SK-N-SH (cell line): ENCODE measurements around the gene COL3A1. TPM values are rescaled to one million over a fixed set of nuclear protein-coding genes. Genes with fewer than 3 reads are reported as not detected.

Source experiments
- CTCF ChIA-PET: fragments of 300-600, 350-600 bp; formaldehyde crosslinking; extraction: SDS; loops from one replicate; lab custom pipeline; 2021; lab: Yijun Ruan, JAX
- POLR2A ChIA-PET: fragments of 350-600 bp; sonication (Branson Sonifier 250); formaldehyde crosslinking; extraction: SDS; loops from one replicate; lab custom pipeline; 2020; ENCODE audit warnings: antibody characterized with exemption, inconsistent platforms; lab: Yijun Ruan, JAX
- DNase-seq: peaks from one replicate; pipeline ENCODE4 v3.0.0; 2012
- H2AFZ ChIP-seq: fragments of 200-600 bp; sonication (generic); 2 replicates; pipeline ENCODE4 v1.8.1; 2016; ENCODE audit warnings: antibody characterized with exemption, mild to moderate bottlenecking, low read depth
- H3F3A ChIP-seq: fragments of 200-600 bp; sonication (generic); replicated peaks from 2 replicates; pipeline ENCODE3; 2016; ENCODE audit warnings: antibody characterized with exemption, mild to moderate bottlenecking; ENCODE audit not compliant: insufficient read depth
- H3K27ac ChIP-seq, 2 experiments: fragments of 200-500 bp in 1 of 2; fragments of 200-600 bp in 1 of 2; sonication (Bioruptor generic) in 1 of 2; sonication (generic), shearing (Covaris generic) in 1 of 2; 2 replicates each; pipeline versions ENCODE4 v1.5.1 to v1.6.1; 2014 to 2016; ENCODE audit warnings: low read depth in 2 of 2, inconsistent platforms in 1 of 2, low read length in 1 of 2, mild to moderate bottlenecking in 1 of 2, mixed read lengths in 1 of 2
- H3K27me3 ChIP-seq: fragments of 200-600 bp; sonication (generic), shearing (Covaris generic); 2 replicates; pipeline ENCODE4 v1.6.1; 2016; ENCODE audit warnings: mixed run types; ENCODE audit not compliant: insufficient read depth
- H3K36me3 ChIP-seq, 2 experiments: fragments of 200-500 bp in 1 of 2; fragments of 200-600 bp in 1 of 2; sonication (Bioruptor generic) in 1 of 2; sonication (generic) in 1 of 2; replicated peaks in 1 of 2; 2 replicates each; pipeline versions ENCODE3 to v1.5.1; 2014 to 2016; ENCODE audit warnings: low read length in 1 of 2, mild to moderate bottlenecking in 1 of 2; ENCODE audit not compliant: insufficient read depth in 2 of 2, control insufficient read depth in 1 of 2
- H3K4me1 ChIP-seq, 2 experiments: fragments of 200-500 bp in 1 of 2; fragments of 200-600 bp in 1 of 2; sonication (Bioruptor generic) in 1 of 2; sonication (generic), shearing (Covaris generic) in 1 of 2; 2 replicates each; pipeline versions ENCODE4 v1.5.1 to v1.6.1; 2014 to 2016; ENCODE audit warnings: low read depth in 1 of 2, low read length in 1 of 2, mixed run types in 1 of 2; ENCODE audit not compliant: insufficient read depth in 2 of 2, control insufficient read depth in 1 of 2
- H3K4me2 ChIP-seq: fragments of 200-600 bp; sonication (generic), shearing (Covaris generic); 2 replicates; pipeline ENCODE4 v1.6.1; 2017; ENCODE audit warnings: mixed run types
- H3K4me3 ChIP-seq, 2 experiments: fragments of 200-500 bp in 1 of 2; fragments of 200-600 bp in 1 of 2; sonication (Bioruptor generic) in 1 of 2; sonication (generic), shearing (Covaris generic) in 1 of 2; 2 replicates each; pipeline versions ENCODE4 v1.5.1 to v1.8.1; 2014 to 2016; ENCODE audit warnings: low read depth in 2 of 2, inconsistent platforms in 1 of 2, low read length in 1 of 2, mild to moderate bottlenecking in 1 of 2, mixed read lengths in 1 of 2, moderate library complexity in 1 of 2
- H3K79me2 ChIP-seq: fragments of 200-600 bp; sonication (generic); 2 replicates; pipeline ENCODE4 v1.8.1; 2017; ENCODE audit warnings: mild to moderate bottlenecking; ENCODE audit not compliant: insufficient read depth
- H3K9ac ChIP-seq: fragments of 200-600 bp; sonication (generic); 2 replicates; pipeline ENCODE4 v1.6.1; 2017; ENCODE audit warnings: mixed run types
- H3K9me2 ChIP-seq: fragments of 200-600 bp; sonication (generic); 2 replicates; pipeline ENCODE4 v1.6.1; 2017; ENCODE audit warnings: mixed run types
- H3K9me3 ChIP-seq: fragments of 200-600 bp; sonication (generic); 2 replicates; pipeline ENCODE4 v1.6.1; 2017; ENCODE audit warnings: mixed run types, mild to moderate bottlenecking, moderate library complexity
- H4K20me1 ChIP-seq: fragments of 200-600 bp; sonication (generic); 2 replicates; pipeline ENCODE4 v1.6.1; 2017; ENCODE audit warnings: mild to moderate bottlenecking, mixed run types; ENCODE audit not compliant: insufficient read depth
- CHD2 ChIP-seq: fragments of 150-350 bp; IDR thresholded peaks from 2 replicates; pipeline ENCODE4 v1.6.1; 2018; ENCODE audit warnings: low read length; ENCODE audit not compliant: partially characterized antibody
- ELF1 ChIP-seq: IDR thresholded peaks from 2 replicates; pipeline ENCODE4 v1.4.0; 2012
- EP300 ChIP-seq, 2 experiments: IDR thresholded peaks; 2 replicates each; pipeline versions ENCODE4 v1.4.0 to v1.6.1; 2012; ENCODE audit warnings: borderline replicate concordance in 1 of 2, low read depth in 1 of 2, low read length in 1 of 2
- FOXJ3 ChIP-seq: sonication (generic); formaldehyde crosslinking; IDR thresholded peaks from 2 replicates; pipeline ENCODE4 v1.5.1; 2020; ENCODE audit warnings: mild to moderate bottlenecking, missing genetic modification reagents
- FOXM1 ChIP-seq: IDR thresholded peaks from 2 replicates; pipeline ENCODE4 v1.4.0; 2012; ENCODE audit warnings: low read depth, mild to moderate bottlenecking
- GATA2 ChIP-seq: sonication (generic); formaldehyde crosslinking; IDR thresholded peaks from 2 replicates; pipeline ENCODE4 v1.5.0; 2020; ENCODE audit warnings: mild to moderate bottlenecking, missing genetic modification reagents
- MEF2A ChIP-seq: IDR thresholded peaks from 2 replicates; pipeline ENCODE4 v1.4.0; 2012; ENCODE audit warnings: low read depth, borderline replicate concordance
- NFIC ChIP-seq: IDR thresholded peaks from 2 replicates; pipeline ENCODE4 v1.4.0; 2012; ENCODE audit warnings: borderline replicate concordance
- NRF1 ChIP-seq: IDR thresholded peaks from 2 replicates; pipeline ENCODE4 v1.6.1; 2012; ENCODE audit warnings: low read depth, mild to moderate bottlenecking, low read length
- POLR2AphosphoS5 ChIP-seq: IDR thresholded peaks from 2 replicates; pipeline ENCODE4 v1.6.1; 2012; ENCODE audit warnings: low read depth, low read length
- SMC3 ChIP-seq: IDR thresholded peaks from 2 replicates; pipeline ENCODE4 v1.6.1; 2012; ENCODE audit warnings: low read depth, low read length, improper control_type of control experiment
- TCF12 ChIP-seq: IDR thresholded peaks from 2 replicates; pipeline ENCODE4 v1.4.0; 2012
- TEAD4 ChIP-seq: IDR thresholded peaks from 2 replicates; pipeline ENCODE4 v1.4.0; 2012; ENCODE audit warnings: mild to moderate bottlenecking, borderline replicate concordance; ENCODE audit not compliant: insufficient read depth
- ZBTB33 ChIP-seq: IDR thresholded peaks from 2 replicates; pipeline ENCODE4 v1.4.0; 2012; ENCODE audit warnings: low read depth, borderline replicate concordance
- WGBS: methylation state at CpG from one replicate; pipeline ENCODE4 v1.1.6; 2017; ENCODE audit warnings: low lambda C conversion rate; 5-methylcytosine and 5-hydroxymethylcytosine counted together
- polyA plus RNA-seq, 3 experiments: library from polyadenylated mRNA; depleted of rRNA; stranded (reverse); fragments of >200 nt; gene quantifications; 2 replicates each; pipeline ENCODE4 v1.2.3, GENCODE V29; 2012
- TF ChIP-seq, protein P1 (sequence below): IDR thresholded peaks from 2 replicates; pipeline ENCODE4 v1.4.0; 2012; ENCODE audit warnings: low read depth, borderline replicate concordance
- TF ChIP-seq, protein P2 (sequence below): IDR thresholded peaks from 2 replicates; pipeline ENCODE4 v1.4.0; 2012; ENCODE audit warnings: low read depth

Gene COL3A1
- polyA plus RNA-seq, 1 of the 3 experiments (the other 2 are of a cell fraction): 987 TPM

DNA sequence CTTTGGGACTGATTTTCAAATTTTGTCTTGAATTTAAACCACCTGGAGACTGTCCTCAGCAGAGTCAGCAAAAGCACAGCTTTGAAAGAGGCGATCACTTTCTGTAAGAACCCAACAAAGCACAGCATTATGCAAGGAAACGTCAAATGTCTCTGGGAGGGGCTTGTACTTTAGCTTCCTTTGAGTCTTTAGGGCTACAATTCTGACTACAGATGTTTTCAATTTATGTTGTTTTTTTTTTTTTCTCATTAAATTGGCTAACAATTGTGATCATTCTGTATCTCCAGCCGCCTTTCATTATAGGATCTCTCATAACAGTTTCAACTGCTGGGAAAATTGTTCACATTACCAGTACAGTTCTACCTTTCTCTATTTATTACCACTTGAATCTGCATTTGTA lies 48.3 kb downstream of the COL3A1 start:
- Histone ChIP-seq H3K4me2 (peak overlapping the region; percentile 63), H3K27me3 (no peaks in the 10 kb centered on the region), H3K4me1 (peaks cover 10 to 22% of the 10 kb centered on the region in 2 experiments), H3F3A (peaks cover 41% of the 10 kb centered on the region), H3K4me3 (no peak overlapping the region; a peak in 1 of 4 replicates), H3K36me3 (no peaks in the 10 kb centered on the region), H4K20me1 (no peaks in the 10 kb centered on the region), H3K9ac (peak overlapping the region; percentile 66), H2AFZ (peak overlapping the region; percentile 63; the same call in 1 of the 2 replicates), H3K9me3 (no peaks in the 10 kb centered on the region), H3K27ac (peak overlapping the region; percentile 92 to 95), H3K9me2 (no peaks in the 10 kb centered on the region), H3K79me2 (no peaks in the 10 kb centered on the region)
- 16% methylated on average over 3 of the region's 3 CpGs for WGBS
- no peak for TF ChIP-seq NFIC
- peak; percentile 20 for TF ChIP-seq CHD2
- no peak for TF ChIP-seq TEAD4
- TF ChIP-seq ELF1: no peak
- TF ChIP-seq EP300 (IDR thresholded peaks at IDR 0.05; ENCODE audit: borderline replicate concordance in 1 of 2, low read depth in 1 of 2, low read length in 1 of 2): peak in 1 of 2 experiments; percentile 46; a peak in 1 of 4 replicates
- no peak for TF ChIP-seq NRF1
- TF ChIP-seq, protein P1, sequence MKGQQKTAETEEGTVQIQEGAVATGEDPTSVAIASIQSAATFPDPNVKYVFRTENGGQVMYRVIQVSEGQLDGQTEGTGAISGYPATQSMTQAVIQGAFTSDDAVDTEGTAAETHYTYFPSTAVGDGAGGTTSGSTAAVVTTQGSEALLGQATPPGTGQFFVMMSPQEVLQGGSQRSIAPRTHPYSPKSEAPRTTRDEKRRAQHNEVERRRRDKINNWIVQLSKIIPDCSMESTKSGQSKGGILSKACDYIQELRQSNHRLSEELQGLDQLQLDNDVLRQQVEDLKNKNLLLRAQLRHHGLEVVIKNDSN: no peak
- peak; percentile 68 for TF ChIP-seq POLR2AphosphoS5
- no peak for TF ChIP-seq MEF2A
- TF ChIP-seq ZBTB33: 0 out of 2 replicates have a peak, but pooled peaks have one; percentile 4
- no peak for TF ChIP-seq FOXJ3 (CRISPR knock-in tag)
- peak; percentile 83 for TF ChIP-seq TCF12
- TF ChIP-seq FOXM1: 0 out of 2 replicates have a peak, but pooled peaks have one; percentile 11
- TF ChIP-seq, protein P2, sequence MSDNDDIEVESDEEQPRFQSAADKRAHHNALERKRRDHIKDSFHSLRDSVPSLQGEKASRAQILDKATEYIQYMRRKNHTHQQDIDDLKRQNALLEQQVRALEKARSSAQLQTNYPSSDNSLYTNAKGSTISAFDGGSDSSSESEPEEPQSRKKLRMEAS: no peak
- TF ChIP-seq GATA2 (CRISPR knock-in tag): no peak
- TF ChIP-seq SMC3: no peak
- POLR2A ChIA-PET: no interaction called here
- peak; percentile 39 for DNase-seq
- CTCF ChIA-PET: interaction anchor here (0.6 kb wide), 1 partner anchor 881 kb away, joined by 5 read pairs; no protein-coding TSS in a partner anchor
